SK-N-SH (cell line): ENCODE measurements around the gene TFAP2C. TPM values are rescaled to one million over a fixed set of nuclear protein-coding genes. Genes with fewer than 3 reads are reported as not detected.

ENCODE experiments used
- CTCF ChIA-PET: fragments of 300-600, 350-600 bp; formaldehyde crosslinking; extraction: SDS; loops from one replicate; lab custom pipeline; 2021; lab: Yijun Ruan, JAX
- POLR2A ChIA-PET: fragments of 350-600 bp; sonication (Branson Sonifier 250); formaldehyde crosslinking; extraction: SDS; loops from one replicate; lab custom pipeline; 2020; ENCODE audit warnings: antibody characterized with exemption, inconsistent platforms; lab: Yijun Ruan, JAX
- DNase-seq: peaks from one replicate; pipeline ENCODE4 v3.0.0; 2012
- H2AFZ ChIP-seq: fragments of 200-600 bp; sonication (generic); 2 replicates; pipeline ENCODE4 v1.8.1; 2016; ENCODE audit warnings: antibody characterized with exemption, mild to moderate bottlenecking, low read depth
- H3F3A ChIP-seq: fragments of 200-600 bp; sonication (generic); replicated peaks from 2 replicates; pipeline ENCODE3; 2016; ENCODE audit warnings: antibody characterized with exemption, mild to moderate bottlenecking; ENCODE audit not compliant: insufficient read depth
- H3K27ac ChIP-seq, 2 experiments: fragments of 200-500 bp in 1 of 2; fragments of 200-600 bp in 1 of 2; sonication (Bioruptor generic) in 1 of 2; sonication (generic), shearing (Covaris generic) in 1 of 2; 2 replicates each; pipeline versions ENCODE4 v1.5.1 to v1.6.1; 2014 to 2016; ENCODE audit warnings: low read depth in 2 of 2, inconsistent platforms in 1 of 2, low read length in 1 of 2, mild to moderate bottlenecking in 1 of 2, mixed read lengths in 1 of 2
- H3K27me3 ChIP-seq: fragments of 200-600 bp; sonication (generic), shearing (Covaris generic); 2 replicates; pipeline ENCODE4 v1.6.1; 2016; ENCODE audit warnings: mixed run types; ENCODE audit not compliant: insufficient read depth
- H3K36me3 ChIP-seq, 2 experiments: fragments of 200-500 bp in 1 of 2; fragments of 200-600 bp in 1 of 2; sonication (Bioruptor generic) in 1 of 2; sonication (generic) in 1 of 2; replicated peaks in 1 of 2; 2 replicates each; pipeline versions ENCODE3 to v1.5.1; 2014 to 2016; ENCODE audit warnings: low read length in 1 of 2, mild to moderate bottlenecking in 1 of 2; ENCODE audit not compliant: insufficient read depth in 2 of 2, control insufficient read depth in 1 of 2
- H3K4me1 ChIP-seq, 2 experiments: fragments of 200-500 bp in 1 of 2; fragments of 200-600 bp in 1 of 2; sonication (Bioruptor generic) in 1 of 2; sonication (generic), shearing (Covaris generic) in 1 of 2; 2 replicates each; pipeline versions ENCODE4 v1.5.1 to v1.6.1; 2014 to 2016; ENCODE audit warnings: low read depth in 1 of 2, low read length in 1 of 2, mixed run types in 1 of 2; ENCODE audit not compliant: insufficient read depth in 2 of 2, control insufficient read depth in 1 of 2
- H3K4me2 ChIP-seq: fragments of 200-600 bp; sonication (generic), shearing (Covaris generic); 2 replicates; pipeline ENCODE4 v1.6.1; 2017; ENCODE audit warnings: mixed run types
- H3K4me3 ChIP-seq, 2 experiments: fragments of 200-500 bp in 1 of 2; fragments of 200-600 bp in 1 of 2; sonication (Bioruptor generic) in 1 of 2; sonication (generic), shearing (Covaris generic) in 1 of 2; 2 replicates each; pipeline versions ENCODE4 v1.5.1 to v1.8.1; 2014 to 2016; ENCODE audit warnings: low read depth in 2 of 2, inconsistent platforms in 1 of 2, low read length in 1 of 2, mild to moderate bottlenecking in 1 of 2, mixed read lengths in 1 of 2, moderate library complexity in 1 of 2
- H3K79me2 ChIP-seq: fragments of 200-600 bp; sonication (generic); 2 replicates; pipeline ENCODE4 v1.8.1; 2017; ENCODE audit warnings: mild to moderate bottlenecking; ENCODE audit not compliant: insufficient read depth
- H3K9ac ChIP-seq: fragments of 200-600 bp; sonication (generic); 2 replicates; pipeline ENCODE4 v1.6.1; 2017; ENCODE audit warnings: mixed run types
- H3K9me2 ChIP-seq: fragments of 200-600 bp; sonication (generic); 2 replicates; pipeline ENCODE4 v1.6.1; 2017; ENCODE audit warnings: mixed run types
- H3K9me3 ChIP-seq: fragments of 200-600 bp; sonication (generic); 2 replicates; pipeline ENCODE4 v1.6.1; 2017; ENCODE audit warnings: mixed run types, mild to moderate bottlenecking, moderate library complexity
- H4K20me1 ChIP-seq: fragments of 200-600 bp; sonication (generic); 2 replicates; pipeline ENCODE4 v1.6.1; 2017; ENCODE audit warnings: mild to moderate bottlenecking, mixed run types; ENCODE audit not compliant: insufficient read depth
- ELF1 ChIP-seq: IDR thresholded peaks from 2 replicates; pipeline ENCODE4 v1.4.0; 2012
- EZH2phosphoT487 ChIP-seq: fragments of 200-600 bp; sonication (generic); IDR thresholded peaks from 2 replicates; pipeline ENCODE4 v1.6.1; 2017; ENCODE audit warnings: low read depth, mixed run types, mild to moderate bottlenecking, antibody characterized with exemption, moderate library complexity, borderline replicate concordance
- GATA2 ChIP-seq: sonication (generic); formaldehyde crosslinking; IDR thresholded peaks from 2 replicates; pipeline ENCODE4 v1.5.0; 2020; ENCODE audit warnings: mild to moderate bottlenecking, missing genetic modification reagents
- MAX ChIP-seq: IDR thresholded peaks from 2 replicates; pipeline ENCODE4 v1.4.0; 2012; ENCODE audit warnings: low read depth
- MXI1 ChIP-seq: IDR thresholded peaks from 2 replicates; pipeline ENCODE4 v1.6.1; 2012; ENCODE audit warnings: mild to moderate bottlenecking, low read depth, low read length, improper control_type of control experiment
- NFIC ChIP-seq: IDR thresholded peaks from 2 replicates; pipeline ENCODE4 v1.4.0; 2012; ENCODE audit warnings: borderline replicate concordance
- NRF1 ChIP-seq: IDR thresholded peaks from 2 replicates; pipeline ENCODE4 v1.6.1; 2012; ENCODE audit warnings: low read depth, mild to moderate bottlenecking, low read length
- POLR2AphosphoS5 ChIP-seq: IDR thresholded peaks from 2 replicates; pipeline ENCODE4 v1.6.1; 2012; ENCODE audit warnings: low read depth, low read length
- RAD21 ChIP-seq: IDR thresholded peaks from 2 replicates; pipeline ENCODE4 v1.6.1; 2012; ENCODE audit warnings: mild to moderate bottlenecking, low read length
- REST ChIP-seq: IDR thresholded peaks from 2 replicates; pipeline ENCODE4 v1.6.1; 2012; ENCODE audit warnings: mild to moderate bottlenecking, low read depth, low read length, moderate library complexity
- RFX5 ChIP-seq: IDR thresholded peaks from 2 replicates; pipeline ENCODE4 v1.6.1; 2012; ENCODE audit warnings: mild to moderate bottlenecking, improper control_type of control experiment, low read length
- SIN3A ChIP-seq: IDR thresholded peaks from 2 replicates; pipeline ENCODE4 v1.6.1; 2012; ENCODE audit warnings: low read depth, mild to moderate bottlenecking, low read length, moderate library complexity, borderline replicate concordance
- TAF1 ChIP-seq: IDR thresholded peaks from 2 replicates; pipeline ENCODE4 v1.6.1; 2012; ENCODE audit warnings: low read depth, mild to moderate bottlenecking, low read length, moderate library complexity, borderline replicate concordance
- TCF12 ChIP-seq: IDR thresholded peaks from 2 replicates; pipeline ENCODE4 v1.4.0; 2012
- TEAD4 ChIP-seq: IDR thresholded peaks from 2 replicates; pipeline ENCODE4 v1.4.0; 2012; ENCODE audit warnings: mild to moderate bottlenecking, borderline replicate concordance; ENCODE audit not compliant: insufficient read depth
- USF2 ChIP-seq: fragments of 150-350 bp; IDR thresholded peaks from 2 replicates; pipeline ENCODE4 v1.6.1; 2017; ENCODE audit warnings: antibody characterized with exemption, low read length, low read depth, borderline replicate concordance
- YY1 ChIP-seq: IDR thresholded peaks from 2 replicates; pipeline ENCODE4 v1.4.0; 2012; ENCODE audit warnings: low read depth, mild to moderate bottlenecking
- ZBTB33 ChIP-seq: IDR thresholded peaks from 2 replicates; pipeline ENCODE4 v1.4.0; 2012; ENCODE audit warnings: low read depth, borderline replicate concordance
- WGBS: methylation state at CpG from one replicate; pipeline ENCODE4 v1.1.6; 2017; ENCODE audit warnings: low lambda C conversion rate; 5-methylcytosine and 5-hydroxymethylcytosine counted together
- polyA plus RNA-seq, 3 experiments: library from polyadenylated mRNA; depleted of rRNA; stranded (reverse); fragments of >200 nt; gene quantifications; 2 replicates each; pipeline ENCODE4 v1.2.3, GENCODE V29; 2012
- TF ChIP-seq, protein P1 (sequence below): fragments of 200-600 bp; sonication (generic); IDR thresholded peaks from 2 replicates; pipeline ENCODE4 v1.6.1; 2017; ENCODE audit warnings: antibody characterized with exemption, mild to moderate bottlenecking, moderate library complexity
- TF ChIP-seq, protein P2 (sequence below): IDR thresholded peaks from 2 replicates; pipeline ENCODE4 v1.4.0; 2012; ENCODE audit warnings: low read depth, borderline replicate concordance

Gene TFAP2C
- polyA plus RNA-seq, 1 of the 3 experiments (the other 2 are of a cell fraction), result not detected

- Histone ChIP-seq H3K79me2 (no peaks in the 10 kb centered on the region), H2AFZ (no peak overlapping the region), H3K9me2 (no peaks in the 10 kb centered on the region), H3K4me3 (no peak overlapping the region), H3K27ac (no peak overlapping the region), H4K20me1 (no peaks in the 10 kb centered on the region), H3F3A (no peaks in the 10 kb centered on the region), H3K9me3 (no peaks in the 10 kb centered on the region), H3K4me1 (no peaks in the 10 kb centered on the region), H3K4me2 (no peak overlapping the region), H3K27me3 (peaks cover 12% of the 10 kb centered on the region; the same call in 1 of the 2 replicates), H3K36me3 (no peaks in the 10 kb centered on the region), H3K9ac (no peak overlapping the region)
- ChIA-PET CTCF (interaction anchor here (2.8 kb wide), 1 partner anchor 59 kb away, joined by 8 read pairs; no protein-coding TSS in a partner anchor), POLR2A (no interaction called here)
- no peak for DNase-seq
- TF ChIP-seq REST (no peak), RAD21 (no peak), TCF12 (no peak), TAF1 (no peak), MAX (no peak), RFX5 (no peak), ELF1 (no peak), SIN3A (no peak), MXI1 (no peak), ZBTB33 (no peak), EZH2phosphoT487 (no peak), NRF1 (no peak), NFIC (no peak), USF2 (no peak), GATA2 (CRISPR knock-in tag) (no peak), TEAD4 (no peak), POLR2AphosphoS5 (no peak), YY1 (no peak)
- TF ChIP-seq, protein P1, sequence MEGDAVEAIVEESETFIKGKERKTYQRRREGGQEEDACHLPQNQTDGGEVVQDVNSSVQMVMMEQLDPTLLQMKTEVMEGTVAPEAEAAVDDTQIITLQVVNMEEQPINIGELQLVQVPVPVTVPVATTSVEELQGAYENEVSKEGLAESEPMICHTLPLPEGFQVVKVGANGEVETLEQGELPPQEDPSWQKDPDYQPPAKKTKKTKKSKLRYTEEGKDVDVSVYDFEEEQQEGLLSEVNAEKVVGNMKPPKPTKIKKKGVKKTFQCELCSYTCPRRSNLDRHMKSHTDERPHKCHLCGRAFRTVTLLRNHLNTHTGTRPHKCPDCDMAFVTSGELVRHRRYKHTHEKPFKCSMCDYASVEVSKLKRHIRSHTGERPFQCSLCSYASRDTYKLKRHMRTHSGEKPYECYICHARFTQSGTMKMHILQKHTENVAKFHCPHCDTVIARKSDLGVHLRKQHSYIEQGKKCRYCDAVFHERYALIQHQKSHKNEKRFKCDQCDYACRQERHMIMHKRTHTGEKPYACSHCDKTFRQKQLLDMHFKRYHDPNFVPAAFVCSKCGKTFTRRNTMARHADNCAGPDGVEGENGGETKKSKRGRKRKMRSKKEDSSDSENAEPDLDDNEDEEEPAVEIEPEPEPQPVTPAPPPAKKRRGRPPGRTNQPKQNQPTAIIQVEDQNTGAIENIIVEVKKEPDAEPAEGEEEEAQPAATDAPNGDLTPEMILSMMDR, result no peak
- TF ChIP-seq, protein P2, sequence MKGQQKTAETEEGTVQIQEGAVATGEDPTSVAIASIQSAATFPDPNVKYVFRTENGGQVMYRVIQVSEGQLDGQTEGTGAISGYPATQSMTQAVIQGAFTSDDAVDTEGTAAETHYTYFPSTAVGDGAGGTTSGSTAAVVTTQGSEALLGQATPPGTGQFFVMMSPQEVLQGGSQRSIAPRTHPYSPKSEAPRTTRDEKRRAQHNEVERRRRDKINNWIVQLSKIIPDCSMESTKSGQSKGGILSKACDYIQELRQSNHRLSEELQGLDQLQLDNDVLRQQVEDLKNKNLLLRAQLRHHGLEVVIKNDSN, result no peak
- WGBS, result 16% methylated on average over 5 of the region's 6 CpGs
Measured at GRCh38 chr20:56610098-56610497, 19.0 kb upstream of the TFAP2C start.
